Endothelial cell of hepatic sinusoid (primary cell): Measurements from ENCODE around the gene IGFL2.

Source experiments
- in situ Hi-C: cut with HindIII; loops from 2 replicates; pipeline ENCODE4 v1.10.0; 2017; ENCODE audit warnings: low sequenced_read_pairs

The IGFL2 gene

GRCh38 chr19:46206176-46206575, 58.1 kb downstream of the IGFL2 start:
- in situ Hi-C loops = loop anchor here (5.0 kb wide), 1 partner anchor 34 kb away; no protein-coding TSS in a partner anchor

- in situ Hi-C loops = loop anchor here (5.0 kb wide), 1 partner anchor 34 kb away; no protein-coding TSS in a partner anchor
Observed at GRCh38 chr19:46206682-46207081, 58.6 kb downstream of the IGFL2 start.

DNA sequence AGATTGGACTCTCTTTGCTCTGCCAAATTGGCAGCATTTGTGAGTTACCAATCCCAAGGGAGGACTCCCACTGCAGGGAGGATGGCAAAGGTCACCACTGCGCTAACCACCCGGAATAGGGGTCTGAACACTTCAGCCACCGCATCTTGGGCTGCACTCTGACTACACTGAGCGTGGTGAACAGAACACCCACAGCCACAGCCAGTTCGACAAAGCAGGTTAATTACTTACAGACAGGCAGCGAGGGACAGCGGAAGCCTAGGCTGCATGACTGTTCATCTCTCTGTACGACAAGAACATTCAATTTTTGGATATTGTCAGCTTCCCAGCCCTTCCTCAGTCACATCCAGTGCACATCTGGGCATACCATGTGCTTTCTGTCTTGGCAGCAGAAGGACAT, 59.8 kb downstream of the IGFL2 start:
- in situ Hi-C loops = loop anchor here (5.0 kb wide), 1 partner anchor 36 kb away; no protein-coding TSS in a partner anchor

DNA sequence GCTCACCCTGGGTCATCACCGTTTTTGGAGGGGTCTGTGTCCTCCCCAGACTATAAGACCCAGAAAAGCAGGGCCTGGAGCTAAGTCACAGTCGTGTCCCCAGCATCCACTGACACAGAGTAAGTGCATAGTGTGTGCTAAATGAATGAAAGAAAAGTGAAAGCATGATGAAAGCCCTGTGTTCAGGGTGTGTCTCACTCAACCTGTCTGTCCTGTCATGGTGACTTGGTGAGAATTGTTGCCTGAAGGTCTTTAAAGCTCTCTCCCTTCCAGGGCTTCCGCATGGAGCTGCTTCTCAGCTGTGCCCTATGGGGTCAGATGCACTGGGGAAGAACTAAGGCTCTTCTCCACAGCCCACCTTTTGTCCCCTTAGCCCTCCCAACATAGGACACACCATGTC, 61.0 kb downstream of the IGFL2 start:
- in situ Hi-C loops = loop anchor here (5.0 kb wide), 1 partner anchor 37 kb away; no protein-coding TSS in a partner anchor

- in situ Hi-C loops = loop anchor here (5.0 kb wide), 1 partner anchor 37 kb away; no protein-coding TSS in a partner anchor
Observed at GRCh38 chr19:46209472-46209871, 61.4 kb downstream of the IGFL2 start.

DNA sequence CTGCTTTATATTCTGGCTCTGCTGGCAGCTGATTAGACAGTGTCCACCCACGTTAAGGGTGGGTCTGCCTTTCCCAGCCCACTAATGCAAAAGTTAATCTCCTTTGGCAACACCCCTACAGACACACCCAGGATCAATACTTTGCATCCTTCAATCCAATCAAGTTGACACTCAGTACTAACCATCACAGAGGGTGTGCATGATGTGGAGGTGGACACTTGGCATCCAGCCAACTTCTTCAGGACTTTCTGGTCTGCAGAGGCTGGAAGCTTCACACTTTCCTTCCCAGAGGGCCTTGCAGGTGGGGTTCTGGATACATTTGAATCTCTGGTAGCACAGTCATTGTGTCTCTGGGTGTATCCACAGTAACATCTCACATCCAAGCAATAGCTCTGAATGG, 62.6 kb downstream of the IGFL2 start:
- in situ Hi-C loops = no loop called here
